ENCODE results near the gene PRR27. TPM values are rescaled to one million over a fixed set of nuclear protein-coding genes. Genes with fewer than 3 reads are reported as not detected.

Gene PRR27
- total and polyA plus RNA-seq, 4 donors: not detected

GRCh38 chr4:70110917-70111316 is 43.1 kb upstream of the PRR27 start:
- no peak overlapping the region for H3K9ac ChIP-seq (ENCODE audit: low read depth in 1 of 2, low read length in 2 of 2)
- H3K4me1 ChIP-seq (ENCODE audit: control insufficient read depth in 4 of 4, insufficient read depth in 4 of 4, low read length in 3 of 4): no peaks in the 10 kb centered on the region
- TF ChIP-seq YY1 (IDR thresholded peaks at IDR 0.05) (no peak), SP1 (IDR thresholded peaks at IDR 0.05) (no peak), RXRA (IDR thresholded peaks at IDR 0.05) (no peak), RAD21 (IDR thresholded peaks at IDR 0.05) (no peak), EGR1 (IDR thresholded peaks at IDR 0.05; ENCODE audit: low read depth in 2 of 2) (no peak), FOXA2 (IDR thresholded peaks at IDR 0.05) (no peak), FOXA1 (IDR thresholded peaks at IDR 0.05) (no peak), NR2F2 (IDR thresholded peaks at IDR 0.05) (no peak), TAF1 (conservative IDR thresholded peaks at IDR 0.05) (no peak), HNF4G (IDR thresholded peaks at IDR 0.05) (no peak), REST (IDR thresholded peaks at IDR 0.05) (no peak)
- TF ChIP-seq, protein P1, sequence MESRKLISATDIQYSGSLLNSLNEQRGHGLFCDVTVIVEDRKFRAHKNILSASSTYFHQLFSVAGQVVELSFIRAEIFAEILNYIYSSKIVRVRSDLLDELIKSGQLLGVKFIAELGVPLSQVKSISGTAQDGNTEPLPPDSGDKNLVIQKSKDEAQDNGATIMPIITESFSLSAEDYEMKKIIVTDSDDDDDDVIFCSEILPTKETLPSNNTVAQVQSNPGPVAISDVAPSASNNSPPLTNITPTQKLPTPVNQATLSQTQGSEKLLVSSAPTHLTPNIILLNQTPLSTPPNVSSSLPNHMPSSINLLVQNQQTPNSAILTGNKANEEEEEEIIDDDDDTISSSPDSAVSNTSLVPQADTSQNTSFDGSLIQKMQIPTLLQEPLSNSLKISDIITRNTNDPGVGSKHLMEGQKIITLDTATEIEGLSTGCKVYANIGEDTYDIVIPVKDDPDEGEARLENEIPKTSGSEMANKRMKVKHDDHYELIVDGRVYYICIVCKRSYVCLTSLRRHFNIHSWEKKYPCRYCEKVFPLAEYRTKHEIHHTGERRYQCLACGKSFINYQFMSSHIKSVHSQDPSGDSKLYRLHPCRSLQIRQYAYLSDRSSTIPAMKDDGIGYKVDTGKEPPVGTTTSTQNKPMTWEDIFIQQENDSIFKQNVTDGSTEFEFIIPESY (IDR thresholded peaks at IDR 0.05): no peak
- TF ChIP-seq, protein P2, sequence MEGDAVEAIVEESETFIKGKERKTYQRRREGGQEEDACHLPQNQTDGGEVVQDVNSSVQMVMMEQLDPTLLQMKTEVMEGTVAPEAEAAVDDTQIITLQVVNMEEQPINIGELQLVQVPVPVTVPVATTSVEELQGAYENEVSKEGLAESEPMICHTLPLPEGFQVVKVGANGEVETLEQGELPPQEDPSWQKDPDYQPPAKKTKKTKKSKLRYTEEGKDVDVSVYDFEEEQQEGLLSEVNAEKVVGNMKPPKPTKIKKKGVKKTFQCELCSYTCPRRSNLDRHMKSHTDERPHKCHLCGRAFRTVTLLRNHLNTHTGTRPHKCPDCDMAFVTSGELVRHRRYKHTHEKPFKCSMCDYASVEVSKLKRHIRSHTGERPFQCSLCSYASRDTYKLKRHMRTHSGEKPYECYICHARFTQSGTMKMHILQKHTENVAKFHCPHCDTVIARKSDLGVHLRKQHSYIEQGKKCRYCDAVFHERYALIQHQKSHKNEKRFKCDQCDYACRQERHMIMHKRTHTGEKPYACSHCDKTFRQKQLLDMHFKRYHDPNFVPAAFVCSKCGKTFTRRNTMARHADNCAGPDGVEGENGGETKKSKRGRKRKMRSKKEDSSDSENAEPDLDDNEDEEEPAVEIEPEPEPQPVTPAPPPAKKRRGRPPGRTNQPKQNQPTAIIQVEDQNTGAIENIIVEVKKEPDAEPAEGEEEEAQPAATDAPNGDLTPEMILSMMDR (IDR thresholded peaks at IDR 0.05; ENCODE audit: low read depth, low read length, missing input control): no peak
- TF ChIP-seq, protein P3, sequence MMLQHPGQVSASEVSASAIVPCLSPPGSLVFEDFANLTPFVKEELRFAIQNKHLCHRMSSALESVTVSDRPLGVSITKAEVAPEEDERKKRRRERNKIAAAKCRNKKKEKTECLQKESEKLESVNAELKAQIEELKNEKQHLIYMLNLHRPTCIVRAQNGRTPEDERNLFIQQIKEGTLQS (IDR thresholded peaks at IDR 0.05): no peak
- no peaks in the 10 kb centered on the region for H3K27me3 ChIP-seq (ENCODE audit: control insufficient read depth in 4 of 4, insufficient read depth in 4 of 4, low read length in 3 of 4)
- no peak for DNase-seq (ENCODE audit: low spot score)
- no peak overlapping the region for H3K4me3 ChIP-seq (ENCODE audit: low read depth in 1 of 3, low read length in 3 of 3)
- no peaks in the 10 kb centered on the region for H3K36me3 ChIP-seq (ENCODE audit: control insufficient read depth in 4 of 4, insufficient read depth in 3 of 4, low read depth in 1 of 4, low read length in 3 of 4)
- H3K27ac ChIP-seq (ENCODE audit: low read depth in 1 of 2, low read length in 2 of 2): no peak overlapping the region
- H3K9me3 ChIP-seq (ENCODE audit: control insufficient read depth in 4 of 4, low read length in 3 of 4): no peaks in the 10 kb centered on the region

DNA sequence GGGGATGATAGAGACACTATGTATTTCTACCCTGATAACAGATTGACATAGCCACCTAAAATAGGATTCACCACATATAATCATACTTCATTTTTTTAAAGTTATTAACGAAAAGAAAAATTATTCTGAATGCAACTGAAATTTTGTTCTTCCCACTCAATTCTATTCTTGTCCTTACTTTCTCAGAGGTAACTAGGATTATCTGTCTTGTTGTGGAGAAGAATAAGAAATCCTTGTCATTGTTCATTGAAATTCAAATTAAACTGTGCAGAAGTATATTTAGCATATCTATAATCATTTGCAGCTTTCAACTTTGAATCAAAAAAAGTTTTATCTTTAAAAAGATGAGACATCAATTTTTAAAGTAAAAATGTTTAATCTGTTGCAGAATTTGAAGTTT is 40.4 kb upstream of the PRR27 start:
- H3K9me3 ChIP-seq (ENCODE audit: control insufficient read depth in 4 of 4, low read length in 3 of 4): no peaks in the 10 kb centered on the region
- H3K4me1 ChIP-seq (ENCODE audit: control insufficient read depth in 4 of 4, insufficient read depth in 4 of 4, low read length in 3 of 4): no peaks in the 10 kb centered on the region
- TF ChIP-seq NR2F2 (IDR thresholded peaks at IDR 0.05): no peak
- no peak for TF ChIP-seq REST (IDR thresholded peaks at IDR 0.05)
- TF ChIP-seq, protein P1 (IDR thresholded peaks at IDR 0.05): no peak
- no peak for TF ChIP-seq GABPA (IDR thresholded peaks at IDR 0.05 in 1 of 2, conservative IDR thresholded peaks at IDR 0.05 in 1 of 2)
- H3K9ac ChIP-seq (ENCODE audit: low read depth in 1 of 2, low read length in 2 of 2): no peak overlapping the region
- H3K4me3 ChIP-seq (ENCODE audit: low read depth in 1 of 3, low read length in 3 of 3): no peak overlapping the region
- 78% methylated on average over 1 of the region's 1 CpG for WGBS
- H3K27ac ChIP-seq (ENCODE audit: low read depth in 1 of 2, low read length in 2 of 2): no peak overlapping the region
- no peaks in the 10 kb centered on the region for H3K27me3 ChIP-seq (ENCODE audit: control insufficient read depth in 4 of 4, insufficient read depth in 4 of 4, low read length in 3 of 4)
- DNase-seq (ENCODE audit: low spot score): no peak
- H3K36me3 ChIP-seq (ENCODE audit: control insufficient read depth in 4 of 4, insufficient read depth in 3 of 4, low read depth in 1 of 4, low read length in 3 of 4): no peaks in the 10 kb centered on the region
